Hepatocyte (in vitro differentiated cells): ENCODE data around the gene MYL9. TPM values are rescaled to one million over a fixed set of nuclear protein-coding genes. Genes with fewer than 3 reads are reported as not detected.

ENCODE experiments used
- DNase-seq: peaks from one replicate; pipeline ENCODE4 v3.0.0-alpha.2; 2016; ENCODE audit warnings: low spot score
- H2AFZ ChIP-seq: fragments of 200-600 bp; sonication (generic); 2 replicates; pipeline ENCODE4 v1.6.0; 2016; ENCODE audit warnings: antibody characterized with exemption, mild to moderate bottlenecking
- H3K27ac ChIP-seq: fragments of 200-600 bp; sonication (generic); 2 replicates; pipeline ENCODE4 v1.5.1; 2016; ENCODE audit warnings: mild to moderate bottlenecking
- H3K27me3 ChIP-seq: fragments of 200-600 bp; sonication (generic); 2 replicates; pipeline ENCODE4 v1.6.1; 2016
- H3K36me3 ChIP-seq: fragments of 200-600 bp; sonication (generic); replicated peaks from 2 replicates; pipeline ENCODE4 v1.5.1; 2016; ENCODE audit warnings: low read depth; ENCODE audit not compliant: insufficient read depth
- H3K4me1 ChIP-seq: fragments of 200-600 bp; sonication (generic); 2 replicates; pipeline ENCODE4 v1.5.1; 2016; ENCODE audit warnings: mild to moderate bottlenecking, moderate library complexity; ENCODE audit not compliant: insufficient read depth
- H3K4me2 ChIP-seq: fragments of 200-600 bp; sonication (generic); 2 replicates; pipeline ENCODE4 v1.6.0; 2016
- H3K4me3 ChIP-seq: fragments of 200-600 bp; sonication (generic); 2 replicates; pipeline ENCODE4 v1.5.1; 2016; ENCODE audit warnings: mild to moderate bottlenecking
- H3K79me2 ChIP-seq: fragments of 200-600 bp; sonication (generic); 2 replicates; pipeline ENCODE4 v1.6.0; 2017; ENCODE audit warnings: mild to moderate bottlenecking
- H3K9me2 ChIP-seq: fragments of 200-600 bp; sonication (generic); replicated peaks from 2 replicates; pipeline ENCODE4 v1.6.0; 2017; ENCODE audit warnings: mild to moderate bottlenecking; ENCODE audit not compliant: insufficient read depth
- H3K9me3 ChIP-seq: fragments of 200-600 bp; sonication (generic); 2 replicates; pipeline ENCODE4 v1.5.1; 2016; ENCODE audit warnings: low read depth, mild to moderate bottlenecking
- H4K20me1 ChIP-seq: fragments of 200-600 bp; sonication (generic); 2 replicates; pipeline ENCODE4 v1.6.0; 2016; ENCODE audit warnings: mild to moderate bottlenecking; ENCODE audit not compliant: insufficient read depth, poor library complexity, severe bottlenecking
- CTCF ChIP-seq: fragments of 200-600 bp; sonication (generic); IDR thresholded peaks from 2 replicates; pipeline ENCODE4 v1.5.1; 2016; ENCODE audit warnings: antibody characterized with exemption, mild to moderate bottlenecking; ENCODE audit not compliant: poor library complexity
- EZH2 ChIP-seq: fragments of 200-600 bp; sonication (generic); IDR thresholded peaks from 2 replicates; pipeline ENCODE4 v1.6.1; 2016; ENCODE audit warnings: antibody characterized with exemption, mild to moderate bottlenecking, borderline replicate concordance
- EZH2phosphoT487 ChIP-seq: fragments of 200-600 bp; sonication (generic); IDR thresholded peaks from one replicate; pipeline ENCODE4 v1.6.1; 2018; ENCODE audit warnings: antibody characterized with exemption, mild to moderate bottlenecking, low read depth, moderate library complexity; ENCODE audit not compliant: unreplicated experiment, severe bottlenecking
- WGBS: methylation state at CpG from one replicate; pipeline ENCODE4 v1.1.6; 2016; ENCODE audit warnings: low lambda C conversion rate; ENCODE audit errors: missing lambda C conversion rate; 5-methylcytosine and 5-hydroxymethylcytosine counted together
- polyA plus RNA-seq: library from polyadenylated mRNA; unstranded; fragments of >200 nt; fragmentation: Nextera tagmentation; extraction: Ambion mirVana; gene quantifications from 2 replicates; pipeline ENCODE4 v1.2.1, GENCODE V29; 2016
- total RNA-seq: library from RNA; depleted of rRNA; stranded (reverse); fragments of >200 nt; gene quantifications from 2 replicates; pipeline ENCODE4 v1.2.3, GENCODE V29; 2014

The MYL9 gene
- total and polyA plus RNA-seq, 2 experiments from 2014 or later: 31.8 to 169 TPM

GRCh38 chr20:36493801-36494114 lies 47.6 kb upstream of the MYL9 start:
- 92% methylated on average over 7 of the region's 7 CpGs for WGBS
- Histone ChIP-seq H4K20me1 (peaks cover 84% of the 10 kb centered on the region), H3K4me2 (no peak overlapping the region), H3K27me3 (no peaks in the 10 kb centered on the region), H3K9me2 (no peaks in the 10 kb centered on the region), H2AFZ (no peak overlapping the region), H3K9me3 (no peaks in the 10 kb centered on the region), H3K36me3 (no peaks in the 10 kb centered on the region), H3K4me3 (no peak overlapping the region), H3K4me1 (no peaks in the 10 kb centered on the region), H3K27ac (no peak overlapping the region), H3K79me2 (peaks cover 78% of the 10 kb centered on the region)
- TF ChIP-seq EZH2: no peak
- TF ChIP-seq CTCF: no peak
- no peak for TF ChIP-seq EZH2phosphoT487
- DNase-seq: no peak

GRCh38 chr20:36496707-36497669 lies 44.3 kb upstream of the MYL9 start:
- peaks cover 52% of the 10 kb centered on the region for H4K20me1 ChIP-seq
- H3K79me2 ChIP-seq: peaks cover 46% of the 10 kb centered on the region
- no peak for TF ChIP-seq EZH2
- TF ChIP-seq CTCF: no peak
- no peak for TF ChIP-seq EZH2phosphoT487
- H3K27ac ChIP-seq: no peak overlapping the region
- no peak overlapping the region for H3K4me2 ChIP-seq
- no peaks in the 10 kb centered on the region for H3K27me3 ChIP-seq
- no peak overlapping the region for H3K4me3 ChIP-seq
- H2AFZ ChIP-seq: no peak overlapping the region
- WGBS: 92% methylated on average over 32 of the region's 33 CpGs
- DNase-seq: no peak
- no peaks in the 10 kb centered on the region for H3K9me3 ChIP-seq
- H3K36me3 ChIP-seq: no peaks in the 10 kb centered on the region
- H3K9me2 ChIP-seq: no peaks in the 10 kb centered on the region
- no peaks in the 10 kb centered on the region for H3K4me1 ChIP-seq

- no peak for TF ChIP-seq EZH2phosphoT487
- no peak for TF ChIP-seq CTCF
- TF ChIP-seq EZH2: no peak
- Histone ChIP-seq H3K4me1 (no peaks in the 10 kb centered on the region), H3K4me2 (no peak overlapping the region), H3K27me3 (no peaks in the 10 kb centered on the region), H2AFZ (no peak overlapping the region), H3K79me2 (peaks cover 37% of the 10 kb centered on the region), H3K4me3 (no peak overlapping the region), H3K9me3 (no peaks in the 10 kb centered on the region), H3K27ac (no peak overlapping the region), H3K36me3 (no peaks in the 10 kb centered on the region), H3K9me2 (no peaks in the 10 kb centered on the region), H4K20me1 (peaks cover 44% of the 10 kb centered on the region)
- DNase-seq: no peak
- 73% methylated on average over 4 of the region's 4 CpGs for WGBS
These were observed 43.5 kb upstream of the MYL9 start for GRCh38 chr20:36497856-36498255.
